NCI-H748 (cell line): Measurements from ENCODE around the gene CDA.

ENCODE experiments used
- DNase-seq: peaks from one replicate; lab custom pipeline; 2025; ENCODE audit not compliant: unreplicated experiment; lab: John Stamatoyannopoulos, UW

Gene CDA

GRCh38 chr1:20648438-20648837 lies 59.5 kb downstream of the CDA start:
- DNase-seq: no peak

DNA sequence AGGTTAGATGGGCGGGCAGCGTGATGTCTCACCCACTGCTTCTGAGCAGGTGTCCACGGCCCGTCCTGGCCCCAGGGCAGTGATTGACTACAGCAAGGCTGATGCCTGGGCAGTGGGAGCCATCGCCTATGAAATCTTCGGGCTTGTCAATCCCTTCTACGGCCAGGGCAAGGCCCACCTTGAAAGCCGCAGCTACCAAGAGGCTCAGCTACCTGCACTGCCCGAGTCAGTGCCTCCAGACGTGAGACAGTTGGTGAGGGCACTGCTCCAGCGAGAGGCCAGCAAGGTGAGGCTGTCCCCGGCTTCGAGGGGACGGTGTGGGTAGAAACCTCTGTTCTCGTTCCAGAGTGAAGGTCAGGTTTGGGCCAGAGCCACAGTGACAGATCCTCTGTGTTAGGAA lies 60.0 kb downstream of the CDA start:
- no peak for DNase-seq

DNA sequence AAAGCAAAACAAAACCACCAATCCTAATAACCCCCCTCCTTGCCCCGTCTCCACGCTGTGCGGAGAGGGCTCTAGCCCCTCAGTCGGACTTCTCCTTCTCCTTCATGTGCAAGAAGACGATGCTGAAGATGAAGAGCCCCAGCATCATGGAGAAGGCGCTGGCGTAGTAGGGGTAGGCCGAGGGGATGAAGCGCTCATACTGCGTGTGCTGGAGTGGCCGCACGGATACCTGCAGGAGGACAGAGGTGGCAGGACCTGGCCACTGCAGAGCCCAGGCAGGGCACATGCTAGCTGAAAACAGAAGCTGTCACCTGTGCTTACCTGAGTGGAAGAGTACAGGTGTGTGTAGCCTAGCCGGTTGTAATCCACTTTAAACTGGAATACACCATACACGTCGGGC lies 63.4 kb downstream of the CDA start:
- no peak for DNase-seq

DNA sequence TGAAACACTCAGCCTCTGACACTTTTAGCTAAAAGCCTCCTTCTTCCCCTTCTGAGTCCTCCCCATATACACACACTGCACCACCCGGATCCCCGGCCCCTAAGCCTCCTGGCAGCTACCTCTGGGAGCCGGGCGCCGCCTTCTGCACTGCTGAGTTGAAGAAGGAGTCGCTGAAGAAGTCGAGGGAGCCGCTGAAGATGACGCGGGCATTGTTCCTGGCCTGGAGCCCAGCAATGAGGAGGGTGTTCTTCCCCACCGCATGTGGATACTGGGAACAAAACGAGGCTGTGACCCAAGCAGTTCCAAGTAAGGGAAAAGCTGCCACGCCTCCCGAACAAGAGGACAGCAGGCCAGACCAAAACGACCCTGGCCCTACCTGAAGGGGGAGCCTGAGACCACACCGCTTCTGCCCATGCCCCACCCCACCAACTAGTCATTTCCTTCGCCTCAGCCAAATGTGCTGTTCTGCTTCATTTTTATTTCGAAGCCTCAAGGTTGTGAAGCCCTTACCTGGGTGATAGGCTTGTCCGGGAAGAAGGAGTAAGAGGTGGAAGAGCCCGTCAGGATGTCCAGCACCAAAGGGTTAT lies 65.3 kb downstream of the CDA start:
- no peak for DNase-seq

DNA sequence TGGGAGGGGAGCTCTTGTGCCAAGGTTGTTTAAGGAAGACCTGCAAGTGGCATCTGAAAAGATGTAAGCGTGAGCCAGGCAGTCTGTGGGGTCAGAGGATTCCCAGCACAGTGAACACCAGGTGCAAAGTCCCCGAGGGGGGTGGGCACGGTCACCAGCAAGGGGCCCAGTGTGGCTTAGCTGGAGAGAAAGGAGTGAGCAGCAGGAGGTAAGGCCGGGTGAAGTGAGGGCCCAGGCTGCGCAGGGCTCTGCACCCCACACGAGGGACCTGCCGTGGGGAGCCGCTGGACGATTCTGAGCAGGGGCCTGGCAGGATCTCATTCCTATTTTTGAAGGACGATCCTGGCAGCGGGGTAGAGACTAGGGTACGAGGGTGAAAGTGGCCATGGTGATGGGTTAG lies 68.1 kb downstream of the CDA start:
- DNase-seq: no peak

DNA sequence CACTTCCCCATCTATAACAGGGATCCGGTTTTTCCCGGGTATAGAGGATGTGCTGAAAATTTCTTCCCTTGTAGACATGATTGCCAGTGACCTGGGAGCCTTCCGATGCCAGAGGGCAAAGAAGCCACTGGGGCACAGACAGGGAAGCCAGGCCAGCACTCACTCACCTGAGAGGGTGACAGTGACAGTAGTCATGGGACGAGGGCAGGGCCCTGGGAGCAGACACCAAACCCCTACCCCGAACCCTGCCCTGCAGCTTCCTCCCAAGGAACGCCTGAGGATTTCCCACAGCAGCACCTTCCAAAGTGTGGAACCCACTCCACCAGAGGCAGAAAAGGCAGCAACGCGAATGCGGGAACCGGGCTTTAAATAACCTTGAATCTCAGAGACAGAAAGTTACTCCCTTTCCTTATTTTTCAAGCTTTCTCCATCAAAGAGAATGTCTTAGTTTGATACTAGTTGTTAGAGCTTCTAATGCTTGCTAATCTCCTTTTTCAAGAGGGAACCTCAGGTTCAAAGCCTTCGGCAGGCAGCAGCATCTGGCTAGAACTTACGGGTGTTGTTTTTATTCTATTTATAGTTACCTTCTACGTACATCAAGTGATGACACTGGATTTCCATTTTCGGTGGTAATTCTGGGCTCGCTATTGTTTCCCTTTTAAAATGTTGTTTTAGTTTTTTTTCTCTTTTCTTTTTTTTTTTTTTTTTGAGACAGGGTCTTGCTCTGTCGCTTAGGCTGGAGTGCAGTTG lies 69.4 kb downstream of the CDA start:
- no peak for DNase-seq

GRCh38 chr1:20660363-20660762 lies 71.5 kb downstream of the CDA start:
- DNase-seq: no peak

- DNase-seq: no peak
Observed at GRCh38 chr1:20660847-20661206, 71.9 kb downstream of the CDA start.

DNA sequence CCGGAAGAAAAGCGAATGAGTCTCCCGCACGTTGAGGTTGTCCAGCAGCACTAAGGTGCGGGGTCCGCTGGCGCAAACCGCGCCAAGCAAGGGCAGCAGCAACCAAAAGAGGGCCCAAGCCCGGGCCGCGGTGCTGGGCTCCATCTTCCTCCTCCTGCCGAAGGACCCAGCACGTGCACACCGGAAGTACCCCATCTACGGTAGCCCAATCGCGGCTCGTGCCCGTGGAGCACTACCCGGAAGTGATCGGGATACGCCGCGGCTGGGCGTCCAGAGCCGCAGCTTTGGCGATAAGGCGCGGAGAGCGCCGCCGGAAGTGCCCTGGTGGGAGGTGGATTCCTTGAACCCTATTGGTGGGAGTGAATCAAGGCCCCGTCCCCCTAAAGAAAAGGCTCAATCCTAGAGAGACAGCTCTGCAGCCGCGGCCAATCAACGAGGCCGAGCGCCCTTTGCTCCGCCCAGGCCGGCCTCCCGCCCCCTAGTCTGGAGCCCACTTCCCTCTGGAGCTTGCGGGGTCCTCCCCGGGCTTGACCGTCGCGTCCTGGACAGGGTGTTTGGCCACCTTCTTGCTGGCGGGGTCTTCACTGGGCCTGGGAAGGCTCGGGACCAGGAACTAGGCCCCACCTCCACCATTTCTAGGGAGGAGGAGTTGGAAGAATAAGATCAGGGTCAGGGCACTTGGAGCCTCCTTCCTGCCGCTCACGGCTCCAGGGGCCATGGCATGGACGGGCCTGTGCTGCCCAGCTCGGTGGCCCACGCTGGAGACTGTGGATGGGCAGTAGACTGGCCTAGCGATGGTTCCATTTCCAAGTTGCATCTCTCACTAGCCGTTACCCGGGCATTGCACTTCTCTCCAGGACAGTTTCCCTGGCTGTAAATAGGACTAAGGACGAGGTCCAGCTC lies 72.6 kb downstream of the CDA start, which contains the start of gene DDOST:
Gene DDOST, minus strand, starts transcription at position 163 of the 903 bp plus-strand sequence. Its CDS starts 19 bp downstream, at position 144.
- DNase-seq: peak; percentile 98

DNA sequence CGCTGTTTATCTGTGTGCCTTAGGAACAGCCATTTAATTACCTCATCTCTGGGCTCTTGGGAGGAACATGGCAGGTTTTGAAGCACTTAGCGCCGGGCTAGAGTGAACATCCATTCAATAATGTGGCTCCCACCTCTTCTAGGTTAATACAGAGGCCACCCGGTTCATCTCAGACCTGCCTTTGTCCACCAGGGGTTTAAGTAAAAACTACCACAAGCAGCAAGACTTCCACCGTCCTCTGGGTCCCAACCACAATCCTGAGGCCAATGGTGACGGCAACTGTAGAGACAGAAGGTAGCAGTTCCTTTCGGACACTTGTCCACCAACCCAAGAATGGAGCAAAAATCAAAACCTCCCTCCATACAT lies 73.2 kb downstream of the CDA start:
- DNase-seq: no peak

DNA sequence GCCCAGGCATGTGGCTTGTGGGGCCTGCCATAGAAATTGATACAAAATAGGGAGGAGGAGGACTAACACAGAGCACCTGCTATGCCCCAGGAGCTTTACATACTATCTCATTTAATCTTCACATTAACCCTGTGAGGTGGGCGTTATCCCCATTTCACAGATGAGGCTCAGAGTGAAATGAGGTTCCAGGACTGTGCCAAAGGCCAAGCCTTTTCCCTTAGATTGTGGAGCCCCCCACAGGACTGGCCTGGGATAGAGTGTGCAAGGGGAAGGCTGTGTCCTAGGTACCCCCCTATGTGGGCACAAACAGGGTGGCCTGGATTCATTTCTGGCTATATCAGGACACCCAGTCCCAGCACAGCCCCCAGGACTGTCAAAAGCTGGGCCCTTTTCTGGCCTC lies 74.5 kb downstream of the CDA start:
- no peak for DNase-seq

DNA sequence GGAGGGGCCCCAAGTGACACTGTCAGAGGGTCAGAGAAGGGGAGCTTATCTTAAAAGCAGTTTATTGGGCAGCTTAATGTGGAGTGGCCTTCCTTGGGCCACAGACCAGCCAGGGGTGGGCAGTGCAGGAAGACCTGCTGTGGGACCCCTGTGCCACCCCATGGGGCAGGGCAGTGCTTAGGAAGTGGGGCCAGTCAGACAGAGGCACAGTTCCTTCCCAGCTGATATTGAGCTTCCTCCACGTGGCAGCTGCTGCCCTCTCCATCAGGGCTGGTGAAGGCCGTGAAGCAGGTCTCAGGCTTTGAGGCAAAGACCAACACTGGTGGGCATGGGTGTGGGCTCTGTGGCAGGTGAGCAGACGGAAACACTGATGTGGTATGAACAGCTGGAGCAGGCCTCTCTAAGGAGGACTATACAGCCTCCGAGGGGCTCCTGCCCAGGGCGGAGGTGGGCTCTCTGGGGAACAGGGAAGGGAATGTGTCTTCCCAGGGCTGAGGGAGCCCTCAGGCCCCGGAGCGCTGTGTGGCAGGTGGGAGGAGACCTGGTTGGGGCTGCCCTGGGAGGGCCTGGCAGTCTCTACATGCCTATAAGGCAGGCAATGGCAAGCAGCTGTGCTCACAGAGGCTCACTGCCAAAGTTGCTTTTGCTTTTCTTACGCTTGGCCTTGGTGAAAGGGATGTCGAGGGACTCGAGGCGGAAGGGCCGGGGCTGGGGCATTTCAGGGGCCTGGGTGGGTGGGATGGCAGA lies 75.2 kb downstream of the CDA start:
- DNase-seq: no peak

DNA sequence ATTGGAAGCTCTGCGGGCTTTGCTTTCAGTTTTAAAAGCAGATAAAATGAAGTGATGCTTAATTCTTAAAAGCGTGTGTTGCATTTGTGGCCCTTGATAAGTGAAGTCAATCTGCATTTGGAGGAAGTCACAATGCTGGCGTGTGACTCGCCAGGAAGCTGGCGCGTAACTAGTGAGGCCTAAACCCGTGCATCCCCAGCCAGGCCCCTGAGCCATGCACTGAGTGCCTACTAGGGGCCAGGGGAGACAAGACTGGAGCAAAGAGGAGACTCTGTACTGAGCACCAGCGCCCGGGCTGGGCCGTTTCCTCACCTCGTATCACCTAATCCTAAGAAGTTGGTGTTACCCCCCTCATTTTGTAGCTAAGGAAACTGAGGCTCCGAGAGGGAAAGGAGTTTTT lies 76.8 kb downstream of the CDA start:
- DNase-seq: no peak

- no peak for DNase-seq
Observed at GRCh38 chr1:20666146-20666545, 77.2 kb downstream of the CDA start.

DNA sequence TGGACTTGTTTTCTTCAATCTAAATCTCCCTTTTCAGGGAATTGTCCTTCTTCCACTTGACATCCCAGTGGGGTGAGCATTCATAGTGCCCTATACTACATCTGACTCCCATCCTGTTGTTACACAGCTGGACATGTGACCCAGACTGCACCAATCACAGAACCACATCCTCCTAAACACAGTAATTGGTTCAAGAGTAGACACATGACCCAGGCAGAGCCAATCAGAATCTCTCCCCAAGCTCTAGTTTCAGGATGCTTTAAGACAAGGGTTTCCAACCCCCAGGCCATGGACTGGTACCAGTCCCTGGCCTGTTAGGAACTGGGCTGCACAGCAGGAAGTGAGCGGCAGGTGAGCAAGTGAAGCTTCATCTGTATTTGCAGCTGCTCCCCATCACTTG lies 77.9 kb downstream of the CDA start:
- peak; percentile 4 for DNase-seq
